CD14-positive monocyte (primary cell): ENCODE data around the gene DNAJC11. TPM values are rescaled to one million over a fixed set of nuclear protein-coding genes. Genes with fewer than 3 reads are reported as not detected.

Experiments
- DNase-seq, 3 donors: peaks; one replicate each; pipeline ENCODE4 v3.0.0-alpha.2; 2011 to 2022
- H2AFZ ChIP-seq: 2 replicates; pipeline ENCODE4 v1.6.0; 2012; ENCODE audit warnings: mild to moderate bottlenecking, low read depth, low read length, inconsistent platforms; ENCODE audit not compliant: insufficient read depth, poor library complexity, severe bottlenecking
- H3K27ac ChIP-seq, 2 donors: 1 replicate in 1 of 2; 2 replicates in 1 of 2; pipeline ENCODE4 v1.5.1; 2012 to 2013; ENCODE audit warnings: low read length in 2 of 2, control low read depth in 1 of 2, inconsistent platforms in 1 of 2, low read depth in 1 of 2, mild to moderate bottlenecking in 1 of 2
- H3K27me3 ChIP-seq, 2 donors: one replicate each; pipeline versions ENCODE4 v1.6.0 to v1.6.1; 2011 to 2013; ENCODE audit warnings: low read length in 2 of 2; ENCODE audit not compliant: control insufficient read depth in 2 of 2, insufficient read depth in 2 of 2
- H3K36me3 ChIP-seq, 2 donors: replicated peaks in 1 of 2; 1 replicate in 1 of 2; 2 replicates in 1 of 2; pipeline versions ENCODE4 v1.5.1 to v1.6.1; 2012 to 2013; ENCODE audit warnings: low read length in 2 of 2, control low read depth in 1 of 2, inconsistent platforms in 1 of 2, mild to moderate bottlenecking in 1 of 2; ENCODE audit not compliant: insufficient read depth in 2 of 2, control insufficient read depth in 1 of 2
- H3K4me1 ChIP-seq, 2 donors: 1 replicate in 1 of 2; 2 replicates in 1 of 2; pipeline versions ENCODE4 v1.5.1 to v1.6.1; 2012 to 2013; ENCODE audit warnings: low read length in 2 of 2, control low read depth in 1 of 2, inconsistent platforms in 1 of 2, mild to moderate bottlenecking in 1 of 2, moderate library complexity in 1 of 2; ENCODE audit not compliant: insufficient read depth in 2 of 2, control insufficient read depth in 1 of 2
- H3K4me2 ChIP-seq: replicated peaks from 2 replicates; pipeline ENCODE3; 2012; ENCODE audit warnings: low read length, moderate library complexity, mild to moderate bottlenecking; ENCODE audit not compliant: poor library complexity, severe bottlenecking; ENCODE audit errors: extremely low read depth
- H3K4me3 ChIP-seq, 3 experiments: fragments of 200-600 bp in 1 of 3; sonication (generic) in 1 of 3; replicated peaks in 1 of 3; 1 replicate in 2 of 3; 2 replicates in 1 of 3; pipeline ENCODE4 v1.5.1; 2011 to 2013; ENCODE audit warnings: low read length in 3 of 3, mild to moderate bottlenecking in 3 of 3, control low read depth in 2 of 3, low read depth in 2 of 3, inconsistent platforms in 1 of 3, moderate library complexity in 1 of 3
- H3K79me2 ChIP-seq: 2 replicates; pipeline ENCODE4 v1.6.0; 2012; ENCODE audit warnings: mild to moderate bottlenecking, control low read depth, inconsistent platforms, low read length, moderate library complexity; ENCODE audit not compliant: insufficient read depth
- H3K9ac ChIP-seq: 2 replicates; pipeline ENCODE4 v1.6.0; 2017; ENCODE audit warnings: low read length, mild to moderate bottlenecking; ENCODE audit not compliant: insufficient read depth, poor library complexity, severe bottlenecking
- H3K9me3 ChIP-seq, 2 donors: replicated peaks in 1 of 2; 1 replicate in 1 of 2; 2 replicates in 1 of 2; pipeline versions ENCODE4 v1.5.1 to v1.6.1; 2012 to 2013; ENCODE audit warnings: low read length in 2 of 2, control low read depth in 1 of 2; ENCODE audit not compliant: control insufficient read depth in 1 of 2, insufficient read depth in 1 of 2
- H4K20me1 ChIP-seq: 2 replicates; pipeline ENCODE4 v1.6.0; 2012; ENCODE audit warnings: mild to moderate bottlenecking, low read length, control low read depth, moderate library complexity; ENCODE audit not compliant: insufficient read depth
- H3K27ac Mint-ChIP-seq, 7 donors: one replicate each; pipeline ENCODE4 v1.8.0; 2020; ENCODE audit warnings: mild to moderate bottlenecking in 7 of 7, mixed read lengths in 7 of 7, moderate library complexity in 6 of 7, inconsistent platforms in 2 of 7
- H3K27me3 Mint-ChIP-seq, 3 donors: one replicate each; pipeline ENCODE4 v1.8.0; 2021 to 2022; ENCODE audit warnings: low read depth in 3 of 3, mild to moderate bottlenecking in 3 of 3, mixed read lengths in 3 of 3, moderate library complexity in 3 of 3, inconsistent platforms in 1 of 3
- H3K36me3 Mint-ChIP-seq, 2 donors: one replicate each; pipeline ENCODE4 v1.8.0; 2020; ENCODE audit warnings: mixed read lengths in 2 of 2, inconsistent platforms in 1 of 2, mild to moderate bottlenecking in 1 of 2
- H3K4me1 Mint-ChIP-seq: one replicate; pipeline ENCODE4 v1.8.0; 2020; ENCODE audit warnings: mild to moderate bottlenecking, mixed read lengths
- H3K4me3 Mint-ChIP-seq, 2 donors: one replicate each; pipeline ENCODE4 v1.8.0; 2020; ENCODE audit warnings: mild to moderate bottlenecking in 2 of 2, mixed read lengths in 2 of 2, moderate library complexity in 1 of 2
- H3K9me3 Mint-ChIP-seq, 7 donors: one replicate each; pipeline ENCODE4 v1.8.0; 2020 to 2022; ENCODE audit warnings: mixed read lengths in 7 of 7, mild to moderate bottlenecking in 6 of 7, moderate library complexity in 6 of 7, inconsistent platforms in 2 of 7
- CTCF ChIP-seq: fragments of 200-600 bp; IDR thresholded peaks from one replicate; pipeline ENCODE4 v1.8.0; 2022; ENCODE audit warnings: antibody characterized with exemption, mild to moderate bottlenecking
- WGBS: methylation state at CpG from one replicate; pipeline ENCODE4 v1.1.5; 2013; ENCODE audit warnings: missing lambda C conversion rate; ENCODE audit not compliant: insufficient coverage; 5-methylcytosine and 5-hydroxymethylcytosine counted together
- intact Hi-C, 2 donors: fragments of 100-400 bp; cut with micrococcal nuclease; formaldehyde crosslinking; loops; one replicate each; pipeline versions ENCODE4 v1.15.0 to v1.15.1; 2023
- polyA plus RNA-seq, 3 donors: library from polyadenylated mRNA; depleted of rRNA in 1 of 3; unstranded in 2 of 3; stranded (reverse) in 1 of 3; fragments of 300-500 nt in 2 of 3; fragments of >200 nt in 1 of 3; fragmentation: Illumina TruSeq in 2 of 3; gene quantifications; 1 replicate in 2 of 3; 2 replicates in 1 of 3; pipeline ENCODE4 v1.2.3, GENCODE V29; 2012 to 2021

The DNAJC11 gene
- polyA plus RNA-seq, 3 donors, result 9.7 to 19.9 (median 15.8) TPM

GRCh38 chr1:6622396-6623152, 79.0 kb downstream of the DNAJC11 start:
- Mint-ChIP-seq H3K27me3 (peaks cover 0 to 2% (median 0%) of the 10 kb centered on the region in 3 donors), H3K9me3 (no peaks in the 10 kb centered on the region)
- intact Hi-C loops, result loop anchor here in 1 of 2 donors (5.0 to 10.0 kb wide), 2 partner anchors 65 to 162 kb away; partner anchors contain the start of genes CAMTA1 and TAS1R1

More at GRCh38 chr1:6622396-6623152, 79.0 kb downstream of the DNAJC11 start:
- Mint-ChIP-seq H3K27ac (peak overlapping the region in 1 of 7 donors; percentile 35), H3K36me3 (peaks cover 39 to 59% of the 10 kb centered on the region in 2 donors), H3K4me1 (peaks cover 19% of the 10 kb centered on the region), H3K4me3 (no peak overlapping the region)
- WGBS, result 100% methylated on average over 7 of the region's 10 CpGs
- no peaks in the 10 kb centered on the region for H3K27me3 ChIP-seq
- no peaks in the 10 kb centered on the region for H3K9me3 ChIP-seq
- no peak overlapping the region for H3K9ac ChIP-seq
- H3K4me3 ChIP-seq, result no peak overlapping the region
- H3K79me2 ChIP-seq, result peaks cover 25% of the 10 kb centered on the region
- H3K4me1 ChIP-seq, result peaks cover 14 to 17% of the 10 kb centered on the region in 2 donors
- H3K4me2 ChIP-seq, result no peak overlapping the region
- no peak overlapping the region for H3K27ac ChIP-seq
- TF ChIP-seq CTCF, result no peak
- H3K36me3 ChIP-seq, result peaks cover 23 to 46% of the 10 kb centered on the region in 2 donors
- no peak for DNase-seq
- no peak overlapping the region for H2AFZ ChIP-seq
- H4K20me1 ChIP-seq, result peaks cover 8% of the 10 kb centered on the region
